HCT116 (cell line): ENCODE measurements around the gene XYLT1.

Experiments used
- CEBPB ChIP-seq: IDR thresholded peaks from 2 replicates; pipeline ENCODE4 v1.6.1; 2012; ENCODE audit warnings: low read depth
- EZH2 ChIP-seq: fragments of 200-600 bp; sonication (generic); IDR thresholded peaks from 2 replicates; pipeline ENCODE4 v1.6.1; 2017; ENCODE audit warnings: antibody characterized with exemption, mixed run types
- JUND ChIP-seq: IDR thresholded peaks from 2 replicates; pipeline ENCODE4 v1.6.1; 2012
- POLR2A ChIP-seq: IDR thresholded peaks from 2 replicates; pipeline ENCODE4 v1.7.0; 2011; ENCODE audit warnings: borderline replicate concordance; ENCODE audit not compliant: insufficient read depth, insufficient read length; ENCODE audit errors: extremely low read depth
- RAD21 ChIP-seq: IDR thresholded peaks from 2 replicates; pipeline ENCODE4 v1.6.1; 2012; ENCODE audit warnings: low read depth, mild to moderate bottlenecking
- REST ChIP-seq: IDR thresholded peaks from 2 replicates; pipeline ENCODE4 v1.6.1; 2012; ENCODE audit warnings: low read depth
- SIN3A ChIP-seq: IDR thresholded peaks from 2 replicates; pipeline ENCODE4 v1.6.1; 2012; ENCODE audit warnings: low read depth
- TF ChIP-seq, protein P1 (sequence below), 3 experiments: fragments of 200-600 bp in 1 of 3; sonication (generic) in 1 of 3; IDR thresholded peaks in 2 of 3; conservative IDR thresholded peaks in 1 of 3; 2 replicates each; pipeline ENCODE4 v1.5.1; 2012 to 2017; ENCODE audit warnings: low read depth in 2 of 3, low read length in 2 of 3, antibody characterized with exemption in 1 of 3, borderline replicate concordance in 1 of 3, control low read depth in 1 of 3, mild to moderate bottlenecking in 1 of 3, mixed read lengths in 1 of 3, mixed run types in 1 of 3, moderate library complexity in 1 of 3; ENCODE audit not compliant: insufficient read depth in 1 of 3

GRCh38 chr16:17213025-17213424, 257.7 kb downstream of the XYLT1 start:
- TF ChIP-seq, protein P1, sequence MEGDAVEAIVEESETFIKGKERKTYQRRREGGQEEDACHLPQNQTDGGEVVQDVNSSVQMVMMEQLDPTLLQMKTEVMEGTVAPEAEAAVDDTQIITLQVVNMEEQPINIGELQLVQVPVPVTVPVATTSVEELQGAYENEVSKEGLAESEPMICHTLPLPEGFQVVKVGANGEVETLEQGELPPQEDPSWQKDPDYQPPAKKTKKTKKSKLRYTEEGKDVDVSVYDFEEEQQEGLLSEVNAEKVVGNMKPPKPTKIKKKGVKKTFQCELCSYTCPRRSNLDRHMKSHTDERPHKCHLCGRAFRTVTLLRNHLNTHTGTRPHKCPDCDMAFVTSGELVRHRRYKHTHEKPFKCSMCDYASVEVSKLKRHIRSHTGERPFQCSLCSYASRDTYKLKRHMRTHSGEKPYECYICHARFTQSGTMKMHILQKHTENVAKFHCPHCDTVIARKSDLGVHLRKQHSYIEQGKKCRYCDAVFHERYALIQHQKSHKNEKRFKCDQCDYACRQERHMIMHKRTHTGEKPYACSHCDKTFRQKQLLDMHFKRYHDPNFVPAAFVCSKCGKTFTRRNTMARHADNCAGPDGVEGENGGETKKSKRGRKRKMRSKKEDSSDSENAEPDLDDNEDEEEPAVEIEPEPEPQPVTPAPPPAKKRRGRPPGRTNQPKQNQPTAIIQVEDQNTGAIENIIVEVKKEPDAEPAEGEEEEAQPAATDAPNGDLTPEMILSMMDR (IDR thresholded peaks at IDR 0.05 in 2 of 3, conservative IDR thresholded peaks at IDR 0.05 in 1 of 3; ENCODE audit: borderline replicate concordance in 1 of 3, insufficient read depth in 1 of 3, low read depth in 2 of 3, low read length in 2 of 3), result no peak
- TF ChIP-seq RAD21 (no peak), SIN3A (no peak), REST (no peak), JUND (no peak), POLR2A (no peak), CEBPB (no peak), EZH2 (no peak)
